HG02759 (cell line): ENCODE results near the gene ANKDD1B.

Experiments
- ATAC-seq: cut with Tn5 transposase; IDR thresholded peaks from one replicate; pipeline ENCODE4 v1.9.1; 2021; ENCODE audit warnings: mild to moderate bottlenecking, moderate library complexity; ENCODE audit not compliant: unreplicated experiment

The ANKDD1B gene

DNA sequence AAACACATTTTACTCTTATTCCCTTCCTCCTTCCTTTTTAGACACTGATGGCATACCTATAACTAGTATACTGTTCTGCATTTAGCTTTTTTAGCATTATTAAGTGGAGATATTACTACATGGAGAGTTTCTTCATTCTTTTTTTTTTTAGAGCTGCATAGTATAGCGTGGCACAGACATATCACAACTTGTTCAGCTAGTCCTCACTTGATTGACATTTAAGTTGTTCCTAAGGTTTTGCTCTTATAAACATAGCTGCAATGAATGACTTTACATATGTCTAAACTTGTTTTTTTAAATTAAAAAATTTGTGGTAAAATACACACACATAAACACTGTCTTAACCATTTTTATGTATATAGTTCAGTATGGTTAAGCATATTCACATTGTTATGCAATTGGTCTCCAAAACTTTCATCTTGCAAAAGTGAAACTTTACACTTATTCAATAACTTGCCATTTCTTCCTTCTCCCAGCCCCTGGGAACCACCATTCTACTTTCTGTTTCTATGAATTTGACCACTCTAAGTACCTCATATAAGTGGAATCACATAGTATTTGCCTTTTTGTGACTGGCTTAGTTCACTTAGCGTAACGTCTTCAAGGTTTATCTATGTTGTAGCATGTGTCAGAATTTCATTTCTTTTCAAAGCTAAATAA lies 48.7 kb downstream of the ANKDD1B start:
- no peak for ATAC-seq

DNA sequence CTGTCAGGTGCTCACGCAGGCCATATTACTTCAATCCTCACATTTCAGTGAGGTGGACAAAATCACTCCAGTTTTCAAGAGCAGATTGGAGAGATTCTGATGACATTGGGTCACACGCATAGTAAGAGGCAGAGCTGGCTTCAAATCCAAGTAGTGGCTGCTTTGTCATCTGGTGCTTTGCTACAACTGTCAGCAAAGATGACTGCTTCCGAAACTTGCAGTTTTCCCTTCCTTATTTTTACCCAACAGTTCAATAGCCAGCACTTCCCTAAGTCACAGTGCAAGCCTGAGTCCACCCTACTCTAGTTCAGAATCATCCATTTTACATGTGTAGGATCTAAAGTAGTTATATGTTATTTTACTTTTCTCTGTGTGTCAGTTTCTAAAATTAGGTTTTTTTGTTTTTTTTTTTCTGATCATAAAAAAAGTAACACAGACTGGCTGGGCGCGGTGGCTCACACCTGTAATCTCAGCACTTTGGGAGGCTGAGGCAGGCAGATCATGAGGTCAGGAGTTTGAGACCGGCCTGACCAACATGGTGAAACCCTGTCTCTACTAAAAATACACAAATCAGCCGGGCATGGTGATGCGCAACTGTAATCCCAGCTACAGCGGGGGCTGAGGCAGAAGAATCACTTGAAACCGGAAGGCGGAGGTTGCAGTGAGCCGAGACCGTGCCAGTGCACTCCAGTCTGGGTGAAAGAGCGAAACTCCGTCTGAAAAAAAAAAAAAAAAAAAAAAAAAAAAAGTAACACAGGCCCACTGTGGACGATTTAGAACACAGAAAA lies 49.6 kb downstream of the ANKDD1B start:
- no peak for ATAC-seq

DNA sequence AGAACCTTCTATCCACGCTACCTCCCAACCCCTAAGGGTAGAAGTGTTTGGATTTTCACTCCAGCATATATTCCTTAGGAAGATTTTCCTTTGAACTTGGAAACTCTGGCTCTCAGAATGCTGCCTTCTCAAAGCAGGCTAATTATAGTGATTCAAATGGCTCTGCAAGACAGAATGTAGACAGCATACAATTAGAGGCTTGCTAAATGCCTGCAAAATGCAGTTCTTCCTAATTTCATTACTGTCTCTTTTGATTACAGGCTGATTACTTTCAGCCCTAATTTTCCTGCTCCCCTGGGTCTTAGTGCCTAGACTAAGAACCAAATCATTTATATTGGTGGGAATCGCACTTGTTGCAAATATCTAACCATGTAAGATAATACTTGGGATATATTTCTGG lies 50.8 kb downstream of the ANKDD1B start:
- ATAC-seq = no peak

DNA sequence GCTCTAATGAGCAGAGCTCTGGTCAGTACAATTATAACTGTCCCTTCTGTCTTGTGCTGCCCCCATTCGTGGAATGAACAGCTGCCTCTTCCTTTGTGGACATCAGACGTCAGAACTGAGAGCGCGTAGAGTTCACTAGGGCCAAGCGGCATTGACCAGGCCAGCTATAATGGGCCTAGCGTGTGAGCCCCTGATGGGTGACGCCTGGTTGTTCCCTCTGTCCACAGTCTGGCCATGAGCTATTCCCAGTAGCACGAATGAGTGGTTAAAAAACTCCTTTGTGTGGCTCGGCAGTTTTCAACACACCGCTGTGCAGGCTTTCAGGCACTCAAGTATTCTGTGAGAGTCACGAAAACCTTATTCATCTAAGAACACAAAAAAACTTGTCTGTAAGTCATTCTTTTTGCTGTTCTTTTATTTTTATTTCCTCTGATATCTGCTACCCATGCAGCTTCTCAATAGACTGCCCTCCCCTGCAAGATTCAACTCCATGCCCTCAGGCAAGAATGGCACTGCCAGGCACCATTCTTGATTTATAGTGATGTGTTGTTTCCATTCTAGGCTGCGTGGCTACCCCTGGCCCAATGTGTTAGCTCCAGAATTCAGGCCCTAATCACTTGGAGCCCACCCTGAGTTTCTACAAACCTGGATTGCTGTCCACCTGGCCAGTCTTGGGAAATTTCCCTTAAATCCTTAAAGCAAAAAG lies 52.5 kb downstream of the ANKDD1B start:
- no peak for ATAC-seq

DNA sequence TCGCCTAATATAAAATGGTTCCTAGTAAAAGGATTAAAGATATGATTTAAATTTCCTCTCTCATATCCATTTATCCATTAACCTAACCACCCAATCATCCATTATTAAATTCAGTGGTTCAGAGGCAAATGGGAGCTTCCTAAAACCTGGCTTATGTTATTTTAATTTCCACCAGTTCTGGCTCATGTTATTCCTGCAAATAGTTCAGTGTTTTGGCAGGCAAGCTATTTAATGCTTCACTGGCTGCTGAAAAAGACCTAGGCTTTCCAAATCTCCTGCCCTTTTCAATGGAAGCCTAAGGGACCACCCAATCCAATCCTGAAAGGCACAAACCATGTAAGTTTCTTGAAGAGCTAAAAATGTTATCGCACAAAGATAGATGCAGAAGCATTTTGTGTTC lies 53.7 kb downstream of the ANKDD1B start:
- no peak for ATAC-seq

DNA sequence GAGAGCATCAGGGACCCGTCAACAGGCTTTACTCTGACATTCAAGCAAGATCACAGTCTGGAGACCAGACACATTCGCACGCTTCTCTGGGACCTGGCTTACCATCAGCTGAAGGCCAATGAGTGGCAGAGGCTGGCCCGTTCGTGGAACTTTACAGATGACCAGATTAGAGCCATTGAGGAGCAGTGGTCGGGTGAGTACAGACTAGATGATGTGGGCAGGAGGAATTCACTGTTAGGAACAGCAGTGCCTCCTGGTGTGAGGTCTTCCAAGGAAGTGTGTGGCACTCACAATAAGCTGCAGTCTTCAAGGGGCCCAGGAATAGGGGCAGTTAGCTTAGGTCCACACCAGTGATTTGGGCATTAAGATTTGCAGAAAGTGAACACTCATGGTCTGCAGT lies 55.5 kb downstream of the ANKDD1B start:
- ATAC-seq = no peak

DNA sequence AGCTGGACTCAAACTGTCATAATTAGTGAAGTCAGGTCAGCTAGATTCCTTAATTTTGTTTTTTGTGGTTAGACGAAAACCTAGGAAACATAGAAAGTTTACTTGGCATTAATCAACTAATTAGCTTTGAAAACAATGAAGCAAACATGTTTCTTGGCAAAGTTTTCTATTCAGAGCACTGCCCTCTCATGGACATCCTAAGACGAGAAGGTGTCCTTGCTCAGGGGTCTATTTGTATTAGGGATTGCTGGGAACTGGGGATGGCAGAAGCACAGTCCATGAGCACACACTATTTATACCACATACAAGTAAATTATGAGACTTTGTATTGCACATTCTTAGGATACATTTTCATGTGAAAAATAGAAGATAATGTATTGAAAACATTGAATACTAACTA lies 56.3 kb downstream of the ANKDD1B start:
- no peak for ATAC-seq

DNA sequence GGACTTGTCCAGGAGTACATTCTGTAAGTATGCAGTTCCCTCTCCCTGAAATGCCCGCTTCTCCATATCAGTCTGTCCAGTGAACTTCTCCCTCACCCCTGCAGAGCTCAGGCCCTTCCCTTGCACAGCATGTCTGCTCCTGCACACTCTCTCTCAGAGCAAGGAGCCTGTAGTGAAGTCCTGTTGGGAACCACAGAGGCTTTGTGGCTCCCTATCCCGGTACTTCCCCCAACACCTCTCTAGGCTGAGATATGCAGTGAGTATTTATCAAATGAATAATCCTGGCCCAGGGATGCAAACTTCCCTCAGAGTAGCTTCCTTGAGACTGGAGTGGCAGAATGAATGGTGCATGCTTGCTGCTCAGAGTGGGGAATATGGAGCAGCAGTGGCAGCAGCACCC lies 57.2 kb downstream of the ANKDD1B start:
- ATAC-seq = peak; percentile 0

DNA sequence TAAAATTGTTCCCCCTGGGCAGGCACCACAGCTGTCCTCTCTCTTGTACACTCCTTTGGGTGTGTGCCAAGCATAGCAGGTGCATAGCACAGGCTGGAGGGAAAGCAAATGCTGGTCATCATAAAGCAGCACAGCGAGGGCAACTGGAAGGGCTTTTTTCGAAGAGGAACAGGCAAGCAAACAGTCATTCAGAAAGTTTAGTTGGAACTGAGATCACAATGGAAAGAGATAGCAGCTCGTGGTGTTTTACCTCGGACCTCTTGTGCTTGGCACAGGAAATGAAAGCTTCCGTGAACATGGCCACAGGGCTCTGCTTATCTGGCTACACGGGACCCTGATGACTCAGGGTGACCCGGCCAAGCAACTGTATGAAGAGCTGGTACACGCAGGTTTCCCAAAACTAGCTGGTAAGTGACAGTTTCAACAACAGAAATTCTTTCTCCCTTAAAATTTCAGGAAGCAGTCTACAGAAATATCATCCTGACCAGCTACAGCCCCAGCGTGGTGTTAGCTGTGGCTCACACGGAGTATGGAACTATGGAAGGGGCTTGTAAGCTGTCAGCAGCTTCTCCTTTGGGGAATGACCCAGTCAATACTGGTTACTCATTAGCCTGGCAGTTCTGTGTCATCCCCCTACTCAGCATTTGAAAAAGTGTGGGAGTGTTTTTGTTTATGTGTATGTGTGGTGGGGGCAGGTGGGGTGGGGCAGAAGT lies 57.9 kb downstream of the ANKDD1B start:
- ATAC-seq = peak; percentile 93

DNA sequence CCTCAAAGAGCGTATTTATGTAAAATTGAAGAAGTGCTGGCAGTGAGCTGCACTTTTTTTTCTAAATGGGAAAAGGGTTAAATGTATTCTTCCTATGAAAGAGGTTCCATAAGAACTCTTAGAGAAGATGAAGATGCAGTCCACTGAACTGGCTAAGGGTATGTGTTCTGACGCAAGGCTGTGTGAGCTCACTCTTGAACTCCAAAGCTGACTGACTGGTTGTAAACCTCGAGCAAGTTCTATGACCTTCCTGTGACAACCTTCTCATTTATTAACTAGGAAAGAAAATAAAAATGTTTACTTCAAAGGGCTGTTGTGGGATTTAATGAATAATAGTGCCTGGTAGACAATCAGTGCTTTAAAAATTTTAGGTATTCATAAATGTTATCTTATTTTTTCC lies 59.3 kb downstream of the ANKDD1B start:
- no peak for ATAC-seq

DNA sequence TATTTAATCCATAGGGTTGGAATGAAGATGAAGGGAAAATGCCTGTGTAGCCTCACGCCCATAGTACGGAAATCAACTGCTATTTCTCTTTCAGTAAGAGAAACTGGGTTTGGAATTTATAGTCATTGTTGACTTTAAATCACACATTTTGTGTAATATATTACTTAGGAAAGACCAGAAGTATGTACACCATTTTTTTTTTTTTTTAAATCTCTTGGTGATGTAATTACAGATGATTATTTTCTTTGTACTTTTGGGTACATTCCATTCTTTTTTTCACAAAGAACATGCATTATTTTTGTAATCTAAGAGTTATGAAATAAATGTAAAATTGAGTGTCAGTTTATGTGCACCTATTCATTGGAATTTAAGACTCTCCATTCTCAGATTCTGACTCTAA lies 60.3 kb downstream of the ANKDD1B start:
- no peak for ATAC-seq

DNA sequence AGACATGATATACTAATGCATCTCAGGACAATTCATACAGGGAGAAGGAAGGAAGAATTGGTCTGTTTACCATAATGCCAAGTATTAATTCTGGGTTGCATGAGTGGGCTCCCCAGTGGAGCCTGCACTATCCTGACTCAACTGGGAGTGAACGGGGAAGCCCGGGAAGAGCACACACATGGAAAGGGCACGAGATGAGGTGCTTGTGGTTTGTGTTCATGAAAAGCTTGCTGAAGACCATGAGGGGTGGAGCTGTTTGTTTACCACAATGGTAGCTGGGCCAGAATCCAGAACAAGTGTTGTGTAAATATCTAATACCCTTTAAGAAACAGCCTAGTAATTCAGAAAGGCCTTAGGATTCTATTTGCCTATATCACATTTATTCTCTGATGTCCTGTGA lies 61.4 kb downstream of the ANKDD1B start:
- ATAC-seq = no peak

DNA sequence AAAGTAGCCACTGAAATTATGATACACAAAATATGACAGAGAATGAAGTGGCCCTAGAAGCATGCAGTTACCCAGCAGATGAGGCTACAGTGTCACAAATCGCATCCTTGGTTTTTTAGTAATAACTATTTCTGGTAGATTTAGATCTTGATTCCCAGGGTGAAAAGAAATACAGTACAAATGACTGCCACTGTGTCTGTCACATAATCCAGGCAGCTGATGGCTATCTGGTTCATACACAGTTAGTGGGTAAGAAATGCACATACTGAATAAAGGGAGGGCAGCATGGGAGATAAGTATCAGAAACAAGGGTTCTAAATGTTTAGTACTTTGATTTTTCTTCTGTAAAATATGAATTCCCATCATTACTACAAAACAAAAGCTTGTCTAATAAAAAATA lies 64.5 kb downstream of the ANKDD1B start:
- ATAC-seq = no peak

DNA sequence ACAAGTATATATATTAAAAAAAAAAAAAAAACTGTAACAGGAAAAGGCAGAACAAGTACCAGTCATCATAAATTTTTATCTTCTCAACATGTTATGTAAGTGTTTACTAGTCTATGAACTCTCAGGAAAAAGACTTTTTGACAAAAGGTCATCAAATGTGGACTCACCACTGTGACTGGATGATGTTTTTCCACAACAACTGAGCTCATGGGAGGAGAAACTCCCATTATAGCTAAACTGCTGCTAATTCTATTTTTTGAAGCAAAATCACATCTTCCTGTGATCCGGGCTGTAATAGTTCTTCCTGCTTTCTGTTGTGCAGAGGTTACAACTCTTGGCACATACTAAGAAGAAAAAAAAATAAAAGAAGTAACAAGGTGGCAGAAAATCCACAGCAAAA lies 66.4 kb downstream of the ANKDD1B start:
- ATAC-seq = no peak

DNA sequence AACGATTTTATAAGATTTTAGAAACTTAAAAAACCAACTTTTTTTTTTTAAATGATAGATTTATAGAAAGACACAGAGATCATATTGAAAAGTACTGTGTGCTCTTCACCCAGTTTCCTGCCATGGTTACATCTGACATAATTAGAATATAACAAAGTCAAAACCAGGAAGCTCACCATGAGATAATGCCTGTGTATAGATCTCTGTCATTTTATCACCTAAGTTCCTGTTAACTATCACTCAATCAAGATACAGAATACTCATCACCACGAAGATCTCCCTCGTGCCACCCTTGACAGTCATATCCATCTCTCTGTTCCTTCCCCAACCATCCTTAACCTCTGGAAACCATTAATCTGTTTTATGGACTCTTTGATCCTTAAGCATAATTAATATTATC lies 66.9 kb downstream of the ANKDD1B start:
- ATAC-seq = no peak

DNA sequence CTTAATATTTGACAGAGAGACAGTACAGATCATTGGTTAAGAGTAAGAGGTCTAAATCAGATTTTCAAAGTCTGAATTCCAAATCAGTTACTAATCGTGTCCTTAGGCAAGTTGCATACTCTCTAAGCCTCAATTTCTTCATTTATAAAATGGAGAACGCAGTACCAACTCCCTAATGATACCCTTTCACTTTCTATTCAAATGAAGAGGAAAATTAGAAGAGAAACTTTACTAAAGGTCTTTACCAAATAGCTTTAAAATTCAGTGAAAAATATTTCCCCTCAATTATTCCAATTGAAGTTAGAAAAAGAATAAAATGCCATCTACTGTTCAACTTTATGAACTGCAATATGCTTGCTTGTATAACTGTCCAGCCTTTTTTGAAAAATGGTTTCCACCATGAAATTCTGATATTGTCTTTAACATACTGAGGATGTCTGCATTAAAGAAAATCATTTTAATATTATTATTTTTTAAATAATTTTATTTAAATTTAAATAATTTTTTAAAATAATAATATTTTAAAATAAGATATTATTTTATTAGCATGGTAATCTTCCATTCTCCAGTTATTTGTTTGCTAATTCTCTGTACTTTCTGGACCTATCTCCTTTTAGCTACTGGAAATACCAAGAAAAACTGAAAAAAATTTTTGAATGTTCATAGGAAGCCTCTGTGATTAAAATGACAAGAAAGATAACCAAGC lies 70.0 kb downstream of the ANKDD1B start:
- no peak for ATAC-seq

DNA sequence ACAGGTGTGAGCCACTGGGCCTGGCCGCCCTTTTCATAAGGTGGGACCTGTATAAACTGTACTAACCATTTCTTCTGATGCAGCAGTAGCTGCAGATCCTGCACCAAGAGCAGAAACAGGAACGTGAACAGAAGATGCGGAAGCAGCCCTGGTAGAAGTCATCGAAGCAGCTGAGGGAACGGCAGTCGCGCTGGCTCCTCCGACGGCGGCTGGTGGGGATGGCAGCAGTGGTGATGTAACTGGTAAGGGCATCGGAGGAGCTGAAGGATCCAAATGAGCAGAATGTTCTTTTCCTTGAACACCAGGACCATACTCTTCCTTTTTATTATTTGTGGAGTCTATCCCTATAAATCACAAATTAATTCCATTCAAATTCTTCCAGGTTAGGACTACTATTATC lies 73.9 kb downstream of the ANKDD1B start:
- no peak for ATAC-seq

DNA sequence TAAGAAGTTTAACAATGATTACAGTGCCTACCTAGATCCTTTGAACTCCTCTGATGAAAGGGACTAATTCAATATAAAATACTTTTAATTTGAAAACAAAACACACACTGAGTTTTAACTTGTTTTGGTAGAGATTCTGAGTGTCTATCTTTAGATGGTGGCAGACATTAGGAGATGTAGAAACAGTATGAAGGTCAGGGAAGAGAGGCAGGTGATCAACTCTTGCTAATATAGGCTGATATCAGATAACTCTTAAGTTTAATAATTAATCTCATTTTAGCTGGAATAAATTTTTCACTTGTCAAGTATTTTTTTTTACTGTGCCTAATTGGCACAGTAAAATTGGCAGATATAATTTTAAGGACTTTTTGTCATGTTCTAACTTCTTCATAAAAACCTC lies 75.2 kb downstream of the ANKDD1B start:
- no peak for ATAC-seq

DNA sequence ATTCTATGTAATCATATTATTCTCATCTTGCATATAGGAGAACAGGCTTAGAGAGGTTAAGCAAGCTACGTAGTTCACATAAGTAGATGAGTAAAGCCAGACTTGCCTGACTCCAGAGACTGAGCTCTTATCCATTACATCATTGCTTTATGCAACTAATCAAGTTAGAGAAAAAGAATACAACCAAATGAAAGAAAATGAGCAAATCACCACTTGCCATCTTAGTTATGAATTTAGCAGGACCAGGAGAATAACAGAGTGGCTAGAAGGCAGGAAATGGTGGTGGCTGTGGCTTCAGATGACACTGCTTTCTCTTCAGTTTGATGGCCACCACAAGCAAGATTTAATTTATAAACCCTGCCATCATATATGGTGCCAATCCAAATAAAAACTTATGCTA lies 79.4 kb downstream of the ANKDD1B start:
- no peak for ATAC-seq

DNA sequence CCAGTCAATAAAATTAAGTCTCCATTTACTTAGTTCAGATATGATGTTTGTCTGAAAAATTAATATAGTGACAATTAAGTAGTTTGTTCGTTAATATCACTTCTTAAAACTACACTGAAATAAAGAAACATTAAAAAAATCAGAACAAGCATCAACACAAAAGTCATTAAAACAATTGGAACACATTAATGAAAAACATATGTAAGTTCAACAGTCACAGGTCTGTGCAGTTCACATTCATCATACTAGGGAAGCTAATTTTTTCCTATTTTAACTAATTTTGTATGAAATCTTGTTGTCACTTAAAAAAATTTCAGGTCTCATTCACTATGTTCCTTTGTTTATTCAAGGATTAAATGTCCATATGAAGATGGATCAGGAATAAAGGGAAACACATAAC lies 83.5 kb downstream of the ANKDD1B start:
- no peak for ATAC-seq
